Measurements from ENCODE around the gene IPMK.
"Not testable (repeated sequence)": the region's sequence is repeated elsewhere in the genome, so short reads cannot be mapped to it uniquely, and the experiment has no call there.

Gene IPMK

DNA sequence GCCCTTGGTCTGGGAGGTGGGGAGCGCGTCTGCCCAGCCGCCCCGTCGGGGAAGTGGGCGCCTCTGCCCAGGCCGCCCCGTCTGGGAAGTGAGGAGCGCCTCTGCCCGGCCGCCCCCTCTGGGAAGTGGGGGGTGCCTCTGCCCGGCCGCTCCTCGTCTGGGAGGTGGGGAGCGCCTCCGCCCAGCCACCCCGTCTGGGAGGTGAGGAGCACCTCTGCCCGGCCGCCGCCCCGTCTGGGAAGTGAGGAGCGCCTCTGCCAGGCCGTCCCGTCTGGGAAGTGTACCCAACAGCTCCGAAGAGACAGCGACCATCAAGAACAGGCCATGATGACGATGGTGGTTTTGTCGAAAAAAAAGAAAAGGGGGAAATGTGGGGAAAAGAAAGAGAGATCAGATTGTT lies 23.5 kb downstream of the IPMK start:
- H3K18ac ChIP-seq (ENCODE audit: low read length); H2AK5ac ChIP-seq (ENCODE audit: low read depth, low read length); H3K27ac ChIP-seq (replicated peaks; ENCODE audit: low read length); H2BK12ac ChIP-seq (ENCODE audit: low read length); H3K79me1 ChIP-seq (ENCODE audit: low read depth, low read length); H4K91ac ChIP-seq (ENCODE audit: low read depth, low read length, poor library complexity); H3K4me1 ChIP-seq (ENCODE audit: control insufficient read depth in 2 of 2, insufficient read depth in 1 of 2, low read depth in 1 of 2, low read length in 2 of 2); H2BK120ac ChIP-seq (ENCODE audit: low read depth, low read length); H2BK5ac ChIP-seq (ENCODE audit: low read length); H3K4ac ChIP-seq (ENCODE audit: low read length); H3K36me3 ChIP-seq (replicated peaks in 1 of 2; ENCODE audit: control insufficient read depth in 2 of 2, insufficient read depth in 2 of 2, low read length in 2 of 2); H3K27me3 ChIP-seq (ENCODE audit: control insufficient read depth in 3 of 3, insufficient read depth in 3 of 3, low read depth in 1 of 3, low read length in 3 of 3); H3K9me3 ChIP-seq (replicated peaks in 1 of 2; ENCODE audit: control insufficient read depth in 2 of 2, insufficient read depth in 1 of 2, low read depth in 1 of 2, low read length in 2 of 2); H2AFZ ChIP-seq (ENCODE audit: low read length); H3K4me3 ChIP-seq (ENCODE audit: low read length in 2 of 2); H3K23ac ChIP-seq (ENCODE audit: low read depth, low read length, poor library complexity); DNase-seq (ENCODE audit: low spot score); H3K14ac ChIP-seq (ENCODE audit: low read length); H3K4me2 ChIP-seq (ENCODE audit: insufficient read depth, low read length, poor library complexity, severe bottlenecking); H2BK15ac ChIP-seq (ENCODE audit: low read length); H3K9ac ChIP-seq (ENCODE audit: low read depth, low read length, poor library complexity); H4K8ac ChIP-seq (ENCODE audit: low read depth, low read length): not testable (repeated sequence)
- 100% methylated on average over 1 of the region's 28 CpGs; no CpG with 5 or more reads in 1 of the 2 donors for WGBS, 2 donors (ENCODE audit: extremely low coverage in 2 of 2, insufficient read length in 2 of 2, insufficient replicate concordance in 1 of 2)

- H3K79me1 ChIP-seq (ENCODE audit: low read depth, low read length); H4K8ac ChIP-seq (ENCODE audit: low read depth, low read length); H3K36me3 ChIP-seq (replicated peaks in 1 of 2; ENCODE audit: control insufficient read depth in 2 of 2, insufficient read depth in 2 of 2, low read length in 2 of 2); H3K27ac ChIP-seq (replicated peaks; ENCODE audit: low read length); H3K4me3 ChIP-seq (ENCODE audit: low read length in 2 of 2); H3K9ac ChIP-seq (ENCODE audit: low read depth, low read length, poor library complexity); H3K18ac ChIP-seq (ENCODE audit: low read length); H3K9me3 ChIP-seq (replicated peaks in 1 of 2; ENCODE audit: control insufficient read depth in 2 of 2, insufficient read depth in 1 of 2, low read depth in 1 of 2, low read length in 2 of 2); H3K23ac ChIP-seq (ENCODE audit: low read depth, low read length, poor library complexity); H3K4ac ChIP-seq (ENCODE audit: low read length); H2BK5ac ChIP-seq (ENCODE audit: low read length); H3K27me3 ChIP-seq (ENCODE audit: control insufficient read depth in 3 of 3, insufficient read depth in 3 of 3, low read depth in 1 of 3, low read length in 3 of 3); H2BK120ac ChIP-seq (ENCODE audit: low read depth, low read length); H2AFZ ChIP-seq (ENCODE audit: low read length); H2BK15ac ChIP-seq (ENCODE audit: low read length); DNase-seq (ENCODE audit: low spot score); H3K14ac ChIP-seq (ENCODE audit: low read length); H3K4me1 ChIP-seq (ENCODE audit: control insufficient read depth in 2 of 2, insufficient read depth in 1 of 2, low read depth in 1 of 2, low read length in 2 of 2); H3K4me2 ChIP-seq (ENCODE audit: insufficient read depth, low read length, poor library complexity, severe bottlenecking); H2AK5ac ChIP-seq (ENCODE audit: low read depth, low read length); H4K91ac ChIP-seq (ENCODE audit: low read depth, low read length, poor library complexity); H2BK12ac ChIP-seq (ENCODE audit: low read length): not testable (repeated sequence)
- WGBS, 2 donors (ENCODE audit: extremely low coverage in 2 of 2, insufficient read length in 2 of 2, insufficient replicate concordance in 1 of 2) = no CpG with 5 or more reads among the region's 31 CpGs
These were observed 23.9 kb downstream of the IPMK start for GRCh38 chr10:58243801-58244200.

GRCh38 chr10:58243269-58243668 lies 24.4 kb downstream of the IPMK start:
- no peak overlapping the region for H2BK12ac ChIP-seq (ENCODE audit: low read length)
- H3K4me2 ChIP-seq (ENCODE audit: insufficient read depth, low read length, poor library complexity, severe bottlenecking) = no peak overlapping the region
- no peak overlapping the region for H4K91ac ChIP-seq (ENCODE audit: low read depth, low read length, poor library complexity)
- H3K4ac ChIP-seq (ENCODE audit: low read length) = no peak overlapping the region
- H2BK5ac ChIP-seq (ENCODE audit: low read length) = no peak overlapping the region
- no peak overlapping the region for H2AFZ ChIP-seq (ENCODE audit: low read length)
- H3K9ac ChIP-seq (ENCODE audit: low read depth, low read length, poor library complexity) = no peak overlapping the region
- peaks cover 3% of the 10 kb centered on the region for H3K79me1 ChIP-seq (ENCODE audit: low read depth, low read length)
- no peak overlapping the region for H3K18ac ChIP-seq (ENCODE audit: low read length)
- H3K36me3 ChIP-seq (replicated peaks in 1 of 2; ENCODE audit: control insufficient read depth in 2 of 2, insufficient read depth in 2 of 2, low read length in 2 of 2) = no peaks in the 10 kb centered on the region
- no peak overlapping the region for H3K14ac ChIP-seq (ENCODE audit: low read length)
- H3K27me3 ChIP-seq (ENCODE audit: control insufficient read depth in 3 of 3, insufficient read depth in 3 of 3, low read depth in 1 of 3, low read length in 3 of 3) = no peaks in the 10 kb centered on the region
- no CpG with 5 or more reads among the region's 18 CpGs for WGBS, 2 donors (ENCODE audit: extremely low coverage in 2 of 2, insufficient read length in 2 of 2, insufficient replicate concordance in 1 of 2)
- peaks cover 5% of the 10 kb centered on the region in 2 donors for H3K9me3 ChIP-seq (replicated peaks in 1 of 2; ENCODE audit: control insufficient read depth in 2 of 2, insufficient read depth in 1 of 2, low read depth in 1 of 2, low read length in 2 of 2)
- no peak overlapping the region for H2BK120ac ChIP-seq (ENCODE audit: low read depth, low read length)
- H3K4me3 ChIP-seq (ENCODE audit: low read length in 2 of 2) = no peak overlapping the region
- H2AK5ac ChIP-seq (ENCODE audit: low read depth, low read length) = no peak overlapping the region
- DNase-seq (ENCODE audit: low spot score) = no peak
- H3K4me1 ChIP-seq (ENCODE audit: control insufficient read depth in 2 of 2, insufficient read depth in 1 of 2, low read depth in 1 of 2, low read length in 2 of 2) = no peaks in the 10 kb centered on the region
- H3K27ac ChIP-seq (replicated peaks; ENCODE audit: low read length) = no peak overlapping the region
- H3K23ac ChIP-seq (ENCODE audit: low read depth, low read length, poor library complexity) = no peak overlapping the region
- H2BK15ac ChIP-seq (ENCODE audit: low read length) = no peak overlapping the region
- no peak overlapping the region for H4K8ac ChIP-seq (ENCODE audit: low read depth, low read length)

DNA sequence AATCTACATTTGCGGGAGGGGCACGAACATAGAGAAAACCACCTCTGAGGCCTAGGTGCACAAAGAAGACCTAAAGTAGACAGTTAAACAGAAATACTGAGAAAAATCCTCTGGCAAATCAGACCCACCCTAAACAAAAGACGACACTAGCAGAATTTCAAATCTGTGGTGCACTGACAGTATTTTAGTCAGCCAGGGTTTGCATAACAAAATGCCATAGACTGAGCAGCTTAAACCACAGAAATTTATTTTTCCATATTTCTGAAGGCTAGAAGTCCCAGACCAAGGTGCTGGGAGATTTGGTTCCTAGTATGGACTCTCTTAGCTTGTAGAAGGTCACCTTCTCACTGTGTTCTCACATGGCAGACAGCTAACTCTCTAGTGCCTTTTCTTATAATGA lies 26.3 kb downstream of the IPMK start:
- no peak overlapping the region for H2BK5ac ChIP-seq (ENCODE audit: low read length)
- no peaks in the 10 kb centered on the region for H3K27me3 ChIP-seq (ENCODE audit: control insufficient read depth in 3 of 3, insufficient read depth in 3 of 3, low read depth in 1 of 3, low read length in 3 of 3)
- no CpG with 5 or more reads among the region's 3 CpGs for WGBS, 2 donors (ENCODE audit: extremely low coverage in 2 of 2, insufficient read length in 2 of 2, insufficient replicate concordance in 1 of 2)
- no peak overlapping the region for H3K18ac ChIP-seq (ENCODE audit: low read length)
- peaks cover 5% of the 10 kb centered on the region in 2 donors for H3K9me3 ChIP-seq (replicated peaks in 1 of 2; ENCODE audit: control insufficient read depth in 2 of 2, insufficient read depth in 1 of 2, low read depth in 1 of 2, low read length in 2 of 2)
- H4K91ac ChIP-seq (ENCODE audit: low read depth, low read length, poor library complexity) = no peak overlapping the region
- DNase-seq (ENCODE audit: low spot score) = no peak
- no peak overlapping the region for H3K23ac ChIP-seq (ENCODE audit: low read depth, low read length, poor library complexity)
- no peak overlapping the region for H3K4me3 ChIP-seq (ENCODE audit: low read length in 2 of 2)
- H2AK5ac ChIP-seq (ENCODE audit: low read depth, low read length) = no peak overlapping the region
- peaks cover 2 to 8% of the 10 kb centered on the region in 2 donors for H3K36me3 ChIP-seq (replicated peaks in 1 of 2; ENCODE audit: control insufficient read depth in 2 of 2, insufficient read depth in 2 of 2, low read length in 2 of 2)
- H3K14ac ChIP-seq (ENCODE audit: low read length) = no peak overlapping the region
- H2AFZ ChIP-seq (ENCODE audit: low read length) = no peak overlapping the region
- no peak overlapping the region for H3K9ac ChIP-seq (ENCODE audit: low read depth, low read length, poor library complexity)
- H3K27ac ChIP-seq (replicated peaks; ENCODE audit: low read length) = no peak overlapping the region
- peaks cover 3% of the 10 kb centered on the region for H3K79me1 ChIP-seq (ENCODE audit: low read depth, low read length)
- H2BK120ac ChIP-seq (ENCODE audit: low read depth, low read length) = no peak overlapping the region
- H2BK15ac ChIP-seq (ENCODE audit: low read length) = no peak overlapping the region
- no peaks in the 10 kb centered on the region for H3K4me1 ChIP-seq (ENCODE audit: control insufficient read depth in 2 of 2, insufficient read depth in 1 of 2, low read depth in 1 of 2, low read length in 2 of 2)
- H4K8ac ChIP-seq (ENCODE audit: low read depth, low read length) = no peak overlapping the region
- no peak overlapping the region for H3K4ac ChIP-seq (ENCODE audit: low read length)
- H2BK12ac ChIP-seq (ENCODE audit: low read length) = no peak overlapping the region
- H3K4me2 ChIP-seq (ENCODE audit: insufficient read depth, low read length, poor library complexity, severe bottlenecking) = no peak overlapping the region
